ENCODE data around the gene EDA.

DNA sequence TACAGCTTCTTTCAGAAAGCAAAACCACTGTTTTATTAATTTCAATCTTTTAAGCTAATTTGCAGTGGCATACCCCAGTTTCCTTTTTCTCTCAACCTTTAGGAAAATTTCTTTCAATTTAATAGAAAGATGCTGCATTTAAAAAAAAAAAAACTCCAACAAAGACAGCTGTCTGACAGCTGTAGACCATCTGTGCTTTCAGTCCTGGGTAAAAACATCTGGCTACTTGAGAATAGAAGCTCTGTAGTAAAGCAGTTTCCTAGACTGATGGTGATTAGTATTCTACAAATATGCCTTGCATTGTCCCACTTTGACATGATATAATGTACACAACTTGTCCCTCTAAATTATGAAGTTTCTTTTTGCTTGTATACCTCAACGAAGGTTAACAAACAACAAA, 197.8 kb downstream of the EDA start:
- TF ChIP-seq, protein P1, sequence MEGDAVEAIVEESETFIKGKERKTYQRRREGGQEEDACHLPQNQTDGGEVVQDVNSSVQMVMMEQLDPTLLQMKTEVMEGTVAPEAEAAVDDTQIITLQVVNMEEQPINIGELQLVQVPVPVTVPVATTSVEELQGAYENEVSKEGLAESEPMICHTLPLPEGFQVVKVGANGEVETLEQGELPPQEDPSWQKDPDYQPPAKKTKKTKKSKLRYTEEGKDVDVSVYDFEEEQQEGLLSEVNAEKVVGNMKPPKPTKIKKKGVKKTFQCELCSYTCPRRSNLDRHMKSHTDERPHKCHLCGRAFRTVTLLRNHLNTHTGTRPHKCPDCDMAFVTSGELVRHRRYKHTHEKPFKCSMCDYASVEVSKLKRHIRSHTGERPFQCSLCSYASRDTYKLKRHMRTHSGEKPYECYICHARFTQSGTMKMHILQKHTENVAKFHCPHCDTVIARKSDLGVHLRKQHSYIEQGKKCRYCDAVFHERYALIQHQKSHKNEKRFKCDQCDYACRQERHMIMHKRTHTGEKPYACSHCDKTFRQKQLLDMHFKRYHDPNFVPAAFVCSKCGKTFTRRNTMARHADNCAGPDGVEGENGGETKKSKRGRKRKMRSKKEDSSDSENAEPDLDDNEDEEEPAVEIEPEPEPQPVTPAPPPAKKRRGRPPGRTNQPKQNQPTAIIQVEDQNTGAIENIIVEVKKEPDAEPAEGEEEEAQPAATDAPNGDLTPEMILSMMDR (conservative IDR thresholded peaks at IDR 0.05) = no peak
- TF ChIP-seq ZFX (IDR thresholded peaks at IDR 0.05) = no peak
